Eye (tissue), 1 donor: ENCODE data around the gene PCDHGA3.
"Not testable (repeated sequence)": the region's sequence is repeated elsewhere in the genome, so short reads cannot be mapped to it uniquely, and the experiment has no call there.

Source experiments
- DNase-seq: peaks from one replicate; pipeline ENCODE4 v3.0.0-alpha.2; 2015

The PCDHGA3 gene

DNA sequence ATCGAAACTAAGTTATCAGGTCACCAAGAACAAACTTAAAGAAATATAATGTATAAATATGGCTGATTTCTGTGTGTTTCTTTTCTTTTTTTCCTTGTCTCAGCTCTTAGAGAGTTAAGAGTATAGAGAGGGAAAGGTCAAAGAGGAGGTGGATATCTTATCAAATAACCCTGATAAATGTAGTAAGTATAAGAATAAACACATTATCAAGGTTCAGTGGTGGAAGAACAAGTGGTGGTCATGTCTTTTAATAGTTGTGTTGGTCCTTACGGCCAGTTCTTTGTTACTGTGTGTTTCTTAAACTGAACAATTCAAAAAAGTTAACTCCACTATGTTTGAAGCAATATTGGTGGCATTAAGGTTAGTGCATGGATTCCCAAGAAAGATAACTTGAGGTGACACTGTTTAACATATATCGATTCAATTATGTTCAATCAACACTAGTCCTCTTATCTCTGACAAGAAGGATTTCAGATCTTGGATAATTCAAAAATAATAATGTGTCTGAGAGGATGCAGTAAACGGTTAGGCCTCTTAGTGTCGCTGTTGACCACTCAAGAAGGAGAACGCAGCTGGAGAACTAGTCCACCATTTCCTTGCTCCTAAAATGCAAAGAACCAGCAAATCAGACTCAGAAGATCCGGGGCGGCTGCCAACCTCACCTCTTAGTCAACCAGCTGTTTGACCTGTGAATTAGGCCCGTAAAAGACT, at the start of gene PCDHGA3:
Gene PCDHGA3 (plus strand): TSS at position 588 of the 711 bp plus-strand sequence. CDS start 205 bp downstream, outside the sequence.
- peak; percentile 41 for DNase-seq

DNA sequence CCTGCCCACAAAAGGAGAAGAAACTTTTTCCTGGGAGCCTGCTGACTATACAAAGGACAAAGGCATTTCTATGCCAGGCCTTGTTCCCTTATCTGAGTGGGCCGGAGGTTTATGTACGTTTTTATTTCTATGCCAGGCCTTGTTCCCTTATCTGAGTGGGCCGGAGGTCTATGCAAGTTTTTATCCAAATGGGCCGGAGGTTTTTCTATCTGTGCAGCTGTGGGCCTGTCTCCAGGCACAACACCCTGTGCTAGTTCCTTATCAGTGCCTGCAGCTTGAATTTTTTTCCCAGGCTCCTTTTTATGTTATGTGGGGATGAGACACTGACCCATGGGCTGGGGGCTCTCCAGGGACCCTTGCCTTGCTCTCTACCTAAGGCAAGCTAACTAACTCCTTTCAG, 45.3 kb upstream of the PCDHGA3 start:
- DNase-seq: no peak

DNA sequence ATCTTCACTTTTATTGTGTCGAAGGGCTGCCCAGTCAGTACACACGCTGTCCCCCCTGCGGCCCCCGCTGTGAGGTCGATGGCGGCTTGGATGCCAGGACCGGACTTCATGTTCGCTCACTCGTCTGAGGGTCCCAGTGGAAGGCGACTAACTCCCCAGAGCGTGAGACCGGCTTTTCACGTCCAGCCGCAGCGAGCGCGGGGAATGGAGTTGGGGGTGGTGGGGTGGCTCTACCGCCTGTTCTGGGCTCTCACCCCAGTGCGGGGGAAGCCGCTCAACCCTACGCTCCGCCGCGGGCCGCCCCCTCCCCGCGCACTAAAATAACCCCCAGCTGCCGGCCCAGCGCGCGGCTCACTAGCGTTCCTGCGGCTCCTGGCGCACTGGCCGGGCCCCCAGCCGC, 39.9 kb upstream of the PCDHGA3 start, which contains the start of gene SLC25A2:
Gene SLC25A2 (minus strand): TSS at position 294 of the 400 bp plus-strand sequence. CDS start 184 bp downstream, at position 110.
- no peak for DNase-seq

DNA sequence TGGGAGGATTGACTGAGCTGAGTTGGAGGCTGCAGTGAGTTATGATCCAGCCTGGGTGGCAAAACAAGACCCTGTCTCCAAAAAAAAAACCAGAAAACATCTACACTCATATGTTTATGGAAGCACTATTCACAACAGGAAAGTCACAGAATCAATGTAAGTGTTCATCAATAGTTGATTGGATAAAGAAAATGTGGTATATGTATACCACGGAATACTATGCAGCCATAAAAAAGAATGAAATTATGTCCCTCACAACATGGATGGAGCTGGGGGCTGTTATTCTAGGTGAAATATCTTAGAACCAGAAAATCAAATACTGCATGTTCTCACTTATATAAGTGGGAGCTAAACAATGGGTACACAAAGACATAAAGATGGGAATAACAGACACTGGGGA, 37.0 kb upstream of the PCDHGA3 start:
- no peak for DNase-seq

DNA sequence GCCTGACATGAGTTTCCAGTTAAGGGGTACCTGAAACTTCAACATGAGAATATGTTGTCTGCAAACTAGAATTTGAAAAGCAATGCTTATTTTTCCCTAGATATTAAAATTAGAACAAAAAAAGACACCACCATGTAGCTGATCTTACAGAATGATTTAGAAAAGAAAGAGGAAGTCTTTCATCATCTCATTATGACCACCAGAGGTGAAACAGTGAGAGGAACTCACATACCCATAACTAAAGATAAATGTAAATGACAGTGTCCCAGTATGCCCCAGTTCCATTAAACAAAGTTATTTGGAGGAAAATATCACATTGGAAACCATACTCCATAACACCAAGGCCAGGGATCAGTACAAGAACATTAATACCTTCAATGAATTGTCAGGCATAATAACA, 29.9 kb upstream of the PCDHGA3 start:
- DNase-seq: no peak

DNA sequence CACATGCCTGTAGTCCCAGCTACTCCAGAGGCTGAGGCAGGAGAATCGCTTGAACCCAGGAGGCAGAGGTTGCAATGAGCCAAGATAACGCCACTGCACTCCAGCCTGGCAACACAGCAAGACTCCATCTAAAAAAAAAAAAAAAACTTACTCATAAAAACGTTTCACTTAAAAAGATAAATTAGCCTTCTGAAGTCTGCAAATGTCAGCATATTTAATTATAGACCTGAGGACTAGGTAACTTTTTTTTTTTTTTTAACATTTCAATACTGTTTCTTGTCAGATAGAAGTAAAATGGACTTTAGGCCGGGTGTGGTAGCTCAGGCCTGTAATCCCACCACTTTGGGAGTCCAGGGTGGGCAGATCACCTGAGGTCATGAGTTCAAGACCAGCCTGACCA, 26.7 kb upstream of the PCDHGA3 start:
- DNase-seq: not testable (repeated sequence)

DNA sequence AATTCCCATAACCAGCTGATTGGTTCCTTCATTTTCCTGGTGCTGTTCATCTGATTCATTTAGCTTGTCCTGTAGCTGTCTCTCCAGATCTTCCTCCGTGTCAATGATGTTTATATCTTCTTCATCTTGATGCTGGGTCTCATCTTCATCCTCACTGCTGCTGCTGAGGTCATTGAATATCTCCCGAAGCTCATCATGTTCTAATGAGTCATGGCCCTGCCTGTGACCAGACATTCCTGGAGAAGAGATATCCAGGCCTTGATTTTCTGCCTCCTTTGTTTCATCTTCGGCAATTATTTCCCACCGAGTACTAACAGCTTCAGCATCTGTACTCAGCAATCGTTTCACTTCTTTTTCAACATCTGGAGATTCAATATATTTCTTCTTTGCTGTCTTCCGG, 24.4 kb upstream of the PCDHGA3 start:
- DNase-seq: no peak

DNA sequence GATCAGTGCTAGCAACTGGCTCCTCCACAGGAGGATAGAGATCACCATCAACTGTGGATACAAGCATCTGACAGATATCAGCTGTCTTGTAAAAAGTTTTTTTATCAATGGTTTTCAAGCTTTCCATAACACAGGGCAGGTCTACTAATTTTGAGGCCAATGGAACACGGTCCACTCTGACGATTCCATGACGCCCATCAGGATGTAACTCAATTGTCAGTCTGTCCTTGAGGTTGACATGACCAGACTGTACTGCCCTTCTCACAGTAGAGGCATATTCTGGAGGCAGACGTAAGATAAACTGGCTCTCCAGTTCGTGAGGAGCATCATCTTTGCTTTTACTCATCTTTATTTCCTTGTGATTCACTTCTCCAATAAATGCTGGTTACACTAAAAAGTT, 23.9 kb upstream of the PCDHGA3 start:
- no peak for DNase-seq

DNA sequence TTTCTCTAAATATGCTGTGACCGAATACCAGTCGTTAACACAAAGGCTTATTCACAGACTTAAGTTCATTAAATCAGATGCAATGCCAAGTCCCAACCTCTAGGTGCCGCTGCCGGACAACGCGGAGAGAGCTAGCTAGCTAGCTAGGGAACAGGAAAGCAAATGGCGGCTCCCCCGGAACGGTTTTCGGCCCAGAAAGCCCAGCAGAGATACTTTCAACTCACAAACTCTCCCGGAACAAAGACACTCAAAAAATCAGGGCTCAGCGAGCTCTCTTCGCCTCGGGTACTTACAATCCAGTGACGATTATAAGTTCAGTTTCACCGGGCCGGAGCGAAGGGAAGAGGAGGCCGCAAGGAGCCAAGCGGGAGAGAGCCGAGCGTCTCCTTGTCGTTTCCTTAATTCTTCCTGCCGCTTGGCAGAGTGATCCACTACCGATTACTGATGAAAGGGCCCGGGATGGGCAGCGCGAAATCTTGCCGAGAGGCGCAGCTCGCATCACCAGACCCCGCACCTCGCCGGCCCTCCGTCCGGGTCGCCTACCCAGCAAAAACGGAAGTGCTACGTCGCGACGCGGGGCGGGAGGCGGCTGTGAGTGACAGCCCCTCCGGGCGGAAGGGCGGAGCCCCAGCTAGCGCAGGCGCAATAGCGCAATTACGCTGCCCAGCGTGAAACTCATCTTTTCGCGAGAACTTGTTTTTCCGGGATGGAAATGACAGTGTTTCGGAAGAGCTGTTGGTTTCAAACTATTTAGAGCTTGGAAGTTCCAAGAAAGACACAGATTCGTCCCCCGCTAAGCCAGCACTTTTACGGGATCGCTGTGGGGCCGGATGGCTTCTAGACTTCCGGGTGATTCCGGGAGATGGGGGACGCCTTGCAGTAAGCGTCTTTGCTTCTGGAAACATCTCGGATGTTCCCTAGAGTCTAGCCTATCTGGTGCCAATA, 23.1 kb upstream of the PCDHGA3 start, which contains the start of gene TAF7:
Gene TAF7 (minus strand): TSS at position 560 of the 945 bp plus-strand sequence. CDS start 740 bp downstream, outside the sequence.
- peak; percentile 99 for DNase-seq

DNA sequence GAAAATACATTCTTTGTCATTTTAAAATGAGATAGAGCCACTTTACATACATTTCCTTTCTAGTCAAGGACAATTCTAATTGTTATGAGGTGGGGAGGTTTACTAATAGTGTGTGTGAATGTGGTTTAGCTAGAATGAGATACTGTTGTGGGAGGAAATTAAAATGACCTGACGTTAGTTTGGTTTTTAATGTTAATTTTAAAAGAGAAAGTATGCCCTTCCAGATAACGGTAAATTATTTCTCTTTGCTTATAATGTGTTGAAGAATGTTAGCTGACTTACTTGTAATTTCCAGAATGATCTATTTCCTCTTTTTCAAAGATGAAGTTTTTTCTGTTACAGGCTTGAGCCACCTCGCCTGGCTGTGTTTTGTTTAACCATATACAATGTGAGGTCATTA, 21.4 kb upstream of the PCDHGA3 start:
- no peak for DNase-seq

DNA sequence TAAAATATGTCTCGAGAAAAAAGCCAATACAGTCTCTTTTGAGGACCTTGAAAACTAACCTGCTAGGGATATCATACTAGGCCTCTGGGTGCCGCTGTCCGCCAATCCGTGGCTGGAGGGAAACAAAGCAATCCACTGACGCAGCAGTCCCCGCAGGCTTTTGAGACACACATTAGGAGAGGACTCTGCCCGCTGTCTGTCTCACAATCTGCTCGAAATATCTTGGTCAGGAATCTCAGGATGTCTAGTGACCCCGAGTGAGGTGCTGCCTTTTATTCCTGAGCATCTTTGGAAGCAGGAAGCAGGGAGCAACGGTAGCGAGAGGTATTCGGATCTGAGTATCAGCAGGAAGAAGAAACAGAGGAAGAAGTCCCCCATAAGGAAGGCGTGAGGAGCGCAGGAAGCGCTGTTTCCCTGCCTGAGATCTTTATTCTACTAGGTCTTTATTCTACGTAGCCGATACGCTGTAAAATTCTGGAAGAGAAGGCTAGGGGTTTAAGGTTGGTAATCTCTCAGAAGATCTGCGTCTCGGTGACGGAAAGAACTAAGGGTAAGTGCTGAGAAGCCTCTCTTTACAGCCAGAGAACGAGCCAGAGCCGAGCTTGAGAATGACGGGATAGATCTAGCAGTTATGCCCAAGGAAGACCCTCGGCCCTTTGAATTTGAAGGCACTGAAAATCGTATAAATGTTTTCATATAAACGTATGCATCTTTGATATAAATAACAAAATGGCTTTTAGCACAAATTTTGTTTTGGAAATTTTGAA, 17.4 kb upstream of the PCDHGA3 start:
- DNase-seq: peak; percentile 64

DNA sequence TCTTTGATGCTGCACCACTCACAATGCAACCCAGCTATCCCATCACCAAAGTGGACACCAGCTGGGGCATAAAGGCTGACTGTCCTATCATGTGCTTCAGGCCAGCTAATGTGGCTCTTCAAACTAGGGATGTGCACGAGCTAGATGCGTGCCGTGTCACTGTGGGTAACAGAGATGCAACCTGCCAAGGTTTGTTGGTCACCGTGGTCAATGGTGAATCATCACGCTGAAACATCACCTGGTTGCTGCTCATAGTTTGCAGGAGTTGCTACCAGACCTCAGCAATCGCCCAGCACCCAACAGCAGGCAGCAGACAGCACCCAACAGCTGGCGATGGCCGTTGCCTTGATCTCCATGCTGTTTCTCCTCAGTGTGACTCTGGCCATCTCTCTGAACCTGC, 15.4 kb upstream of the PCDHGA3 start:
- no peak for DNase-seq

DNA sequence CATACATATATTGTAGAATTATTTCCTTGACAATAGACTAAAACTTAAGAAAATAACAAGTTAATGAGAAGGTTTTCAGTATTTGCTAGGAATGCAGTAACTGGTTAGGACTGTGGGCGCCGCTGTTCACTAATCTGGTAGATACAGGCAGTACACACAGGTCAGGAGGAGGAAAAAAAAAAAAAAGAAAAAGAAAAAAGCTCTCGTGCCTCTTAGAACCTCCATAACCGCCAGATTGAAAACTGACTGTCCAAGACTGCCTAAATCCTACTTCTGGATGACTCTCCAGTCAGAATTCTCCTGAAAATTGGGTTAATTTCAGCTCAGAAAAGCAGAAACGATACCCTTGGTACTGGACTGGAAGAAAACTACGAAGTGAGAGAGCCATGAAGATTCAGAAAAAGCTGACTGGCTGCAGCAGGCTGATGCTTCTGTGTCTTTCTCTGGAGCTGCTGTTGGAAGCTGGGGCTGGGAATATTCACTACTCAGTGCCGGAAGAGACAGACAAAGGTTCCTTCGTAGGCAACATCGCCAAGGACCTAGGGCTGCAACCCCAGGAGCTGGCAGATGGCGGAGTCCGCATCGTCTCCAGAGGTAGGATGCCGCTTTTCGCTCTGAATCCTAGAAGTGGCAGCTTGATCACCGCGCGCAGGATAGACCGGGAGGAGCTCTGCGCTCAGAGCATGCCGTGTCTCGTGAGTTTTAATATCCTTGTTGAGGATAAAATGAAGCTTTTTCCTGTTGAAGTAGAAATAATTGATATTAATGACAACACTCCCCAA, 13.1 kb upstream of the PCDHGA3 start, which contains the start of gene PCDHGA1:
Gene PCDHGA1 (plus strand): TSS at position 216 of the 782 bp plus-strand sequence.
- DNase-seq: no peak

DNA sequence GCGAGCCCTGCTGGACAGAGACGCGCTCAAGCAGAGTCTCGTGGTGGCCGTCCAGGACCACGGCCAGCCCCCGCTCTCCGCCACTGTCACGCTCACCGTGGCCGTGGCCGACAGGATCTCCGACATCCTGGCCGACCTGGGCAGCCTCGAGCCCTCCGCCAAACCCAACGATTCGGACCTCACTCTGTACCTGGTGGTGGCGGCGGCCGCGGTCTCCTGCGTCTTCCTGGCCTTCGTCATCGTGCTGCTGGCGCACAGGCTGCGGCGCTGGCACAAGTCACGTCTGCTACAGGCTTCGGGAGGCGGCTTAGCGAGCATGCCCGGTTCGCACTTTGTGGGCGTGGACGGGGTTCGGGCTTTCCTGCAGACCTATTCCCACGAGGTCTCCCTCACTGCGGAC, 11.1 kb upstream of the PCDHGA3 start:
- not testable (repeated sequence) for DNase-seq

DNA sequence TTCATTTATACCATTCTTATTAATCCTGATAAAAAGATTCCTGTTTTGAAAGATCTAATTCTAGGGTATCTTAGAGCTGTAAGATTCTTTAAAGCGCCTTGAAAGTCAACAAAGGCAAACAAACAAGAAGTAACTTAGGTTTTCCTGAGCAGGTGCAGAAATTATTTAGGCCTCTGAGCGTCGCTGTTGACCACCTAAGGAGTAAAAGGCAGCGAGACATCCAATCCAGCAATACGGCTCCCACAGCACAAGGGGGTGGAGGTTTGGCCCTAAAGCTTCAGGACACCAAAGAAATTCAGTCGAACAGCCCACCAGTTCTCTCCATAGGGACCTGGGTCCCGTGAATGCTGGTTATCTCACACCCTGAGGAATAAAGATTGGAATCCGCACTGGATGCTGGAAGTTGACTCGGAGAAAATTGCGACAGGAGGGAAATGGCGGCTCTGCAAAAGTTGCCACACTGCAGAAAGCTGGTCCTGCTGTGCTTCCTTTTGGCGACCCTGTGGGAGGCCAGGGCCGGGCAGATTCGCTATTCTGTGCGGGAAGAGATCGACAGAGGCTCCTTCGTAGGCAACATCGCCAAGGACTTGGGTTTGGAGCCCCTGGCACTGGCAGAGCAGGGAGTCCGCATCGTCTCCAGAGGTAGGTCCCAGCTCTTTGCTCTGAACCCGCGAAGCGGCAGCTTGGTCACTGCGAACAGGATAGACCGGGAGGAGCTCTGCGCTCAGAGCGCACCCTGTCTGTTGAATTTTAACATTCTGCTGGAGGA, 4.9 kb upstream of the PCDHGA3 start, which contains the start of gene PCDHGA2:
Gene PCDHGA2 (plus strand): TSS at position 223 of the 769 bp plus-strand sequence.
- DNase-seq: peak; percentile 73

DNA sequence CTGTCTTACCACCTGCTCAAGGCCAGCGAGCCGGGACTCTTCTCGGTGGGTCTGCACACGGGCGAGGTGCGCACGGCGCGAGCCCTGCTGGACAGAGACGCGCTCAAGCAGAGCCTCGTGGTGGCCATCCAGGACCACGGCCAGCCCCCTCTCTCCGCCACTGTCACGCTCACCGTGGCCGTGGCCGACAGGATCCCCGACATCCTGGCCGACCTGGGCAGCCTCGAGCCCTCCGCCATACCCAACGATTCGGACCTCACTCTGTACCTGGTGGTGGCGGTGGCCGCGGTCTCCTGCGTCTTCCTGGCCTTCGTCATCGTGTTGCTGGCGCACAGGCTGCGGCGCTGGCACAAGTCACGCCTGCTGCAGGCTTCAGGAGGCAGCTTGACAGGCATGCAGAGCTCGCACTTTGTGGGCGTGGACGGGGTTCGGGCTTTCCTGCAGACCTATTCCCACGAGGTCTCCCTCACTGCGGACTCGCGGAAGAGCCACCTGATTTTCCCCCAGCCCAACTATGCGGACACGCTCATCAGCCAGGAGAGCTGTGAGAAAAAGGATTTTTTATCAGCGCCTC, 2.8 kb upstream of the PCDHGA3 start:
- DNase-seq: not testable (repeated sequence)

DNA sequence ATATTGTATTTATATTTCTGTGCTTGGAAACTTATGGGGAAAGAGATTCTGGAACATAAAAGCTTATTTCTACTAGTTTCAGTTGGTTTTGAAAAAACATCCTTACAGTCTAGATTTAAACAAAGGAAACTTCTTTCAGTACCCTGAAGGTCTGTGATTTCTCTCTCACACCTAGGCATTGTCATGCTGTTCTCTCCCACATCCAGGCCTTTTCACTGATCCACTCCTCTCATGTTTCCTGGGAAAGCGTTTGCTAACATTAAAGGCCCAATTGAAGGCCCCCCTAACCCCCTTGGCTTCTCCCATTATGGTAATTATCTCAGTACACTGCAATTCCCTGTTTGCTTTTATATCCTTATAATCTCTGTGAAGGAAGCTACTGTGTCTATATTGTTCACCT, 856 bp upstream of the PCDHGA3 start:
- no peak for DNase-seq

DNA sequence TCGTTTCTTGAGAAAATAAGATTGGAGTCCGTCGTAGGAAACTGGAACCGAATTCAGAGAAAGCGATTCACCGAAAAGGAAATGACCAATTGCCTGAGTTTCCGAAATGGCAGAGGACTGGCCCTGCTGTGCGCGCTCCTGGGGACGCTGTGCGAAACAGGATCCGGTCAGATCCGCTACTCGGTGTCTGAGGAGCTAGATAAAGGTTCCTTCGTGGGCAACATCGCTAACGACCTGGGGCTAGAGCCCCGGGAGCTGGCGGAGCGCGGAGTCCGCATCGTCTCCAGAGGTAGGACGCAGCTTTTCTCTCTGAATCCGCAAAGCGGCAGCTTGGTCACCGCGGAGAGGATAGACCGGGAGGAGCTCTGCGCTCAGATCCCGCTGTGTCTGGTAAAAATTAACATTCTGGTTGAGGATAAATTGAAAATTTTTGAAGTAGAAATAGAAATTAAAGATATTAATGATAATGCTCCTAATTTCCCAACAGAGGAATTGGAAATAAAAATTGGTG, 379 bp downstream of the PCDHGA3 start:
- DNase-seq: no peak

DNA sequence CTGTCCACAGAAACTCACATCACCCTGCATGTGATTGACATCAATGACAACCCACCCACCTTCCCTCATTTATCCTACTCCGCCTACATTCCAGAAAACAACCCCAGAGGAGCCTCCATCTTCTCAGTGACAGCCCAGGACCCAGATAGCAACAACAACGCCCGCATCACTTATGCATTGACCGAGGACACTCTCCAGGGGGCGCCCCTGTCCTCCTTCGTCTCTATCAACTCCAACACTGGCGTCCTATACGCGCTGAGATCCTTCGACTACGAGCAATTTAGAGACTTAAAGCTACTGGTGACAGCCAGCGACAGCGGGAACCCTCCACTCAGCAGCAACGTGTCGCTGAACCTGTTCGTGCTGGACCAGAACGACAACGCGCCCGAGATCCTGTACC, 1.7 kb downstream of the PCDHGA3 start:
- no peak for DNase-seq

DNA sequence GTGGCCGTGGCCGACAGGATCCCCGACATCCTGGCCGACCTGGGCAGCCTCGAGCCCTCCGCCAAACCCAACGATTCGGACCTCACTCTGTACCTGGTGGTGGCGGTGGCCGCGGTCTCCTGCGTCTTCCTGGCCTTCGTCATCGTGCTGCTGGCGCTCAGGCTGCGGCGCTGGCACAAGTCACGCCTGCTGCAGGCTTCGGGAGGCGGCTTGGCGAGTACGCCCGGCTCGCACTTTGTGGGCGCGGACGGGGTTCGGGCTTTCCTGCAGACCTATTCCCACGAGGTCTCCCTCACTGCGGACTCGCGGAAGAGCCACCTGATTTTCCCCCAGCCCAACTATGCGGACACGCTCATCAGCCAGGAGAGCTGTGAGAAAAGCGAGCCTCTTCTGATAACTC, 2.4 kb downstream of the PCDHGA3 start:
- DNase-seq: not testable (repeated sequence)
